Activated T-cell treated with anti-CD3 and anti-CD28 coated beads, Interleukin-2, amount 50 U/mL, for 1 hour (primary cell): ENCODE data around the gene PRPS2.

ENCODE experiments used
- DNase-seq: peaks from one replicate; pipeline ENCODE4 v3.0.0-alpha.2; 2020

The PRPS2 gene

DNA sequence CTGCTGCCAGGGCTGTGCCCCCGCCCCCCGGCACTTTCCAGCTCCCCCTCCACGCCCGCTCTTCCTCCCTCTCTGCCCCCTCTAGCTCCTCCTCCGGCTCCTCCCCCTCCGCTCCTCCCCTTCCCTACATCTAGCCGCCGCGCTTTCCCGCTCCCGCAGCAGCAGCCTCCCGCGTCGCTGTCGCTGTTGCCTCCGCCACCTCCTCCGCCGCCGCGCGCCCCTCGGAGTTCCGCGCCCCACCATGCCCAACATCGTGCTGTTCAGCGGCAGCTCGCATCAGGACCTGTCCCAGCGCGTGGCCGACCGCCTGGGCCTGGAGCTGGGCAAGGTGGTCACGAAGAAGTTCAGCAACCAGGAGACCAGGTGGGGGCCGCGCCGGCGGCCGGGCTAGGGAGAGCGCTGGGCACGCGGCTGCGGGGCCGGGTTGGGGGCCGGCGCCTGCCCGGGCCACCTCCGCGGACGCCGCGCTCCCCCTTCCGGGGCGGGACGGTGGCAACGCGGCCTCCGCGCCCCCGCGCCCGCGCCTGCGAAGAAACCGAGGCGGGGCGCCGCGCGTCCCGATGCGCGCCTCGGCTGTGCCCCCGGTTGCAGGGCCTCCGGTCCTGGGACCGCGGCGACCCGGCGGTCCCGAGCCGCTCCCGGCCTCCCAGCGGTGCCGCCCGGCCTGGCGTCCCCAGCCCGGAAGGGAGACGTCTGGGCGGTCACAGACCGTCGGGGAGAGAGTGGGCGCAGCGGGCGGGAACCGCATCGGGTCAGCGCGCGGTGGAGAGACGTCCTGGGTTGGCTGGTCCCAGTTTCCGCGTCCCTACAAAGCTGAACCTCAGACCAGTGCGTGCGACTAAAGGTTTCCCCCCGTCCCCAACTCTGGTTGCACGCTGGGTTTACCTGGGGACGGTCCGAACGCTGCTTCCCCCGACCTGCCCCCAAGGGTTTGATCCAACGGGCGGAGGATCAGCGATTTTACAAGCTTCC lies at the start of gene PRPS2:
PRPS2 (plus strand) TSS at position 156 of the 972 bp plus-strand sequence; CDS start at position 242, 86 bp downstream.
- peak; percentile 73 for DNase-seq

DNA sequence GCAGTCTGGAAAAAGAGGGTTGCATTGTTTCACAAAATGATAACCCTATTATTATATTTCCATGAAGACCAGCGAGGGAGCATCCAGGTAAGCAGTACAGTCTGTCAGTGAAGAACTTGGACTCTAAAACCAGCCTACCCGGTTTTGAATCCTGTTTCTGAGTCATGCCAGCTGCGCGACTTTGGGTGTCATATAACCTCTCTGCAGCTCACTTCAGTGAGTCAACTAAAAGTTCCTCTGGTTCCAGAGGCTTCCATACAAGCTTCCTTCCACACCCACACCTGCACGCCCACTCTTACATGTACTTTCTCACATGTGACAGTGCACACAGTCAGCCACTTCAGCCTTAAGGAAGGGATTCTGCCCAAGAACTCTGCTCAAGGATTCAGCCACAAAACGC lies 49.8 kb upstream of the PRPS2 start:
- DNase-seq, result no peak

DNA sequence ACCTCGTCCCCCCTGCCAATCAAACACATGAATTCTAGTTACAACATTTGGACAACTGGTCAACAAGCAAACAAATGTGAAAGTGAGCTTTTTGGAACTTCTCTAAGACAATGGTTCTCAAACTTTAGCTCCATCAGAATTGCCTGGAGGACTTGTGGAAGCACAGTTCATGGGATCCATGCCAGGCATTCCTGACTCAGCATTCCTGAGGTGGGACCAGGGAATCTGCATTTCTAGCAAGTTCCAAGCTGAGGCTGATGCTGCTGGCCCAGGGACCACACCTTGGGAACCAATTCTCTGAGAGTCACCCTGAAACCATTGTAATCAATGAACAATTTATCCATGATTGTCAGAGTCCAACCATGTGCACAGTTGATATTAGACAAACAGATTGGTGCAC lies 43.8 kb upstream of the PRPS2 start:
- DNase-seq, result no peak

DNA sequence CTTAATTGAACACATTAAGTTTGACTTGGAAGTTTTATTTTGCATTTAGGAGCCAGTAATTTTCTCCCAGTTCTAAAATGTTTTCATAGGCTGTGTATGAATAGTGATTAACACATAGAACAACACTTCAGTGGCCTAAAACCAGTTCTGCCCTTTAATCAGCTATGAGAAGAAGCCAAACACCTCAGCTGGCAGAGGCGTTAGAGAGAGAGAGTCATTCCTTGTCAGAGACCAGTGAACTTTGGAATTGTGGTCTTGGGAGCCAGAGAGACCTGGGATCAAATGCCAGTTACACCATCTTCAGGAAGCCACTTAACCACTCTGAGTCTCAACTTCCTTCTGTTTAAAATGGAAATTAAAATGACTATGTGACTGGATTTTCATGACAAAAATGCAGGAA lies 39.3 kb upstream of the PRPS2 start:
- DNase-seq, result no peak

DNA sequence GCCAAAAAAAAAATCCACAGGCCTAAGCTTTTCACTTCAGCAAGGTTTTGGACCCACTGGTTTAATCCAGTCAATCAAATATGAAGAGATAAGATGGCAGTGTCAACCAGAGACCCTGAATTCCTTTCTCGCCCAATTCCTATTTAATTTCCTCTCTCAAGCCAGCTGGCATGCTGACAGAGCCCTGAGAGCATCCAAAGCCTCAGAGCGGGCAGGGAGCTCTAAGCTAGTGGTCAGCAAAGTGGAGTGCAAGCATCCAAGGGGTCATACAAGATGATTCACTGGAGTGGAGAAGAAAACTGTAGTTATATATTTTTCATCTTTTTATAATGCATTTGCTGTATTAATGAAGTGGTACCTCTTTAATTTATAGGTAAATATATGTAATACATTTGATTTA lies 37.8 kb upstream of the PRPS2 start:
- no peak for DNase-seq

DNA sequence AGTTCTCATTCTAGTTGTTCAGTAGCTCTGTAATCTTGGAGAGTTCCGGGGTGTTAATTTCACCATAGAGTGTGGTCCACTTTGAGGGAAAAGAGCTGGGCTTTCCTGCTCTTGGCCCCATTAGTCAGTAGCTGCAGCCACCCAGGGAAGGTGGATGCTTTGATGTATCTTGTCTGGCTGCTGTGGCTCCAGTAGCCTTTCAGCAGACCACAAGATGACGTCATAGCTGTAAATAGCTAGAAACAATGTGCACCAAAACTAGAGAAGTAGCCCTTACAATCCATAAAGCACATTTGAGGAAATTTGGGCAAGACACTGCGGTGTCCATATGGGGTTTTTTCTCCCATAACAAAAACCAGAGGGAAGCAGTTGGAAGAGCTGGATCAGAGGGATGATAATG lies 32.9 kb upstream of the PRPS2 start:
- no peak for DNase-seq

DNA sequence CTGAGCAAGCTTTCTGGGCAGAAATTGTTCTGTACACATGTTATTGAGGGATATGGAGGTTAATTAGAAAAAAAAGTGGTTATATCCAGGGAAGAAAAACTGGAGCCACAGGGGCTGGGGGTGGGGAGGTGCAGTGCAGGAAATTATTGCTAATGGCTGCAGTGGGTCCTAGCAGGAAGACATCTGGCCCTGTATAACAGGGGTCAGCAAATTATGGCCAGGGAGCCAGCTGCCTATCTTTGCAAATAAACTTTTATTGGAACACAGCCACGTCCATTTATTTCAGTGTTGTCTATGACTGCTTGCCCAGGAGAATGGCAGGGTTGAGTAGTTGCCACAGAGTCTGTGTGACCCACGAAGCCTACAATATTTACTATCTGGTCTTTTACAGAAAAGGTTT lies 23.4 kb upstream of the PRPS2 start:
- DNase-seq, result no peak

DNA sequence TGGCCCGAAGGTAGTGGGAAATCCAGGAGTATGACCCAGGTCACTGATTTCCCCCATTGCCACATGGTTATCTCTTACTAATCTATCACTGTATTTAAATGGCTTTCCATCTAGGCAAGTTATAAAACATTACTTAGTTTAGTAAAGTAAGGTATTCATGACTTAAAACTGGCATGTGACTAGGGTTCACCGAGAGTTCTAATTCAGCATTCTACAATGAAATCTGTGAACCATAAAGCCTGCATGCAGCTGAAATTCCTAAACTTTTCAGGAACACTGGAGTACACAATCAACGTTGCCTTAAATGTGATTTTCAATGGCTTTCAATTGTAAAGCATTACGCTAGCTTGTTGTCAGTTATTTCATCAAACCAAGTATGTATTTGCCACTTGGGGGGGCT lies 22.7 kb upstream of the PRPS2 start:
- no peak for DNase-seq

DNA sequence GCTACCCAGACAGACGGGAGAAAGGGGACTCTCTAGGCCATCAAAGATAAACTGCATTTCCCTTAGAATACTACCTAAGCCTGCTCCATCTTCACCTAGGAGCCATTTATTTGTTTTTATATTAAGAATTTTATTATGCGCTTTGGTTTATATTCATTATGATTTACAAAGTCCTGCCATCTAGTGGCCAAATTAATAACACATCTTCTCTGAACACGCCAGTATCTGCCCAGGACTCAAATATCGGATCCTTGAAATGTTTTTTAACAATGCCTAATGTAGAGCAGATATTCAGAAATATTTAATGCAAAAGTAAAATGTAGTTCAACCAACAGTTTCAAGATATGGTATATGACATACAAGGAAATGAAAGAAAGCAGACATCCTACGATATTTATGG lies 20.8 kb upstream of the PRPS2 start:
- DNase-seq, result no peak

DNA sequence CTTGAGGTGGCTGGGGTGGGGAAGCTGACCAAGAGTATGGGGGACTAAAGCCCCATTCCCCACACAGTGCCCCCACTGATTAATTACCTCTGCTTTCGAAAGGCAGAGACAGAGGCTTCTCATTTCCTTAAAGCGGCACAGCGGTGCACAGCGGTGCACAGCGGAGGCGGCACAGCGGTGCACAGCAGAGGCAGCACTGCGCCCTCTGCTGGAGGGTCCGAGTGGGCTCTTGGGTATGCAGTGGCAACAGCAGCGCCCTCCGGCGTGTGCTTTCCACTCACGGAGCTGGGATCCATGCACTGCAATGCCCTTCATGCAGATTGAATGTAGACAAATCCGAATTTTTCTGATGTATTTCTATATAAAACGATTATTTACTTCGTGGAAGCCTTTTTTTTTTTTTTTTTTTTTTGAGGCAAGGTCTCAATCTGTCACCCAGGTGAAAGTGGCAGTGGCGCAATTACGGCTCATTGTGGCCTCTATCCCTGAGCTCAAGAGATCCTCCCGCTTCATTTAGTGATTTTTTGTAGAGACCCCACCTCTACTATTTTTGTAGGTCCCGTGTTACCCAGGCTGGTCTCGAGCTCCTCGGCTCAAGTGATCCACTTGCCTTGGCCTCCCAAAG lies 19.7 kb upstream of the PRPS2 start:
- DNase-seq, result peak; percentile 68

DNA sequence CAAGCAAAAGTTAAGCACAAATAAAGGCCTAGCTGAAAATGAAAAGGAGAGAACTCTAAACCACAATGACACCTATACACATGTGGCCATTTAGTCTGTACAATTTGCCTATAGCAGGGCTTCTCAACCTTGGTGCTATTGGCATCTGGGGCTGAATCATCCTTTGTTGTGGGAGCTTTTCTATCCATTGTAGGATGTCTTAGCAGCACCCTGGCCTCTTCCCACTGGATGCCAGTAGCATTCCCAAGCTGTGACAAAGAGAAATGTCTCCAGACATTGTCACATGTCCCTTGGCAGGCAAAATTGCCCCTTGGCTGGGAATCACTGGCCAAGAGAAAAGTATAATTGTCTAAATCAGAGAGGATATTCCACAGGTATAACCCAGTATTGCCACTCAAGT lies 13.5 kb upstream of the PRPS2 start:
- no peak for DNase-seq

DNA sequence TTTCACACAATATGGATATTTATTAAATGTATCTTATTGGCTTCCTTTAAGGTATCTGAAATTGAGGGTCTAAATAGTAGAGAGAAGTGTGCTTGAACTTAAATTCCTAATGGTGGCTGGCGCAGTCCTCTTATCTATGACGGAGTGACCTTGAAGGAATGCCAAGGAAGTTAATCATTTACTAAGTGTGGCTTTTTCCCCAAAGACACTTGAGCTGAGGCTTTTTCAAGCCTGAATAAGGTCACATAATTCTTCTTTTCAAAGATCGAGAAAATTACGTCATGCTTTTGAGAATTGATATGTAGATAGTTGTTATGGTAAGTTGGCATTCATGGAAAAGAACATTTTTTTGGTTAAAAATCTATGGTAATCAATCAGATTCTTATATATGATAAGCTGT lies 11.7 kb upstream of the PRPS2 start:
- DNase-seq, result no peak

DNA sequence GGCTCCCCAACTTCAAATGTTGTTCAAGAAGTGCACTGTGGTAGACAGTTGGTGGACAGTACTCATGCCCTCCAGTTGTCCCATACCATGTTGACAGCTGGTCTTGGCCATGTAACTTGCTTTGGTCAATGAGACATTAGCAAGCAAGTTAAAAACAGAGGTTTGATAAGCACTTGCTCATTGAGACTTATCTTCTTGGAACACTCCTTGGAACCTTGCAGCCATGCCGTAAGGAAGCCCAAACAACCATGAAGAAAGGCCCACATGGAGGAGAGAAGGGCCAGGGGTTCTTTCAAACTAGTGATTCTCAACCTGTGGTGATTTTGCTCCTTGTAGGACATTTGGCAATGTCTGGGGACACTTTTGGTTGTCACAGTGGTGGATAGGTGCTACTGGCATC lies 2.6 kb upstream of the PRPS2 start:
- no peak for DNase-seq

DNA sequence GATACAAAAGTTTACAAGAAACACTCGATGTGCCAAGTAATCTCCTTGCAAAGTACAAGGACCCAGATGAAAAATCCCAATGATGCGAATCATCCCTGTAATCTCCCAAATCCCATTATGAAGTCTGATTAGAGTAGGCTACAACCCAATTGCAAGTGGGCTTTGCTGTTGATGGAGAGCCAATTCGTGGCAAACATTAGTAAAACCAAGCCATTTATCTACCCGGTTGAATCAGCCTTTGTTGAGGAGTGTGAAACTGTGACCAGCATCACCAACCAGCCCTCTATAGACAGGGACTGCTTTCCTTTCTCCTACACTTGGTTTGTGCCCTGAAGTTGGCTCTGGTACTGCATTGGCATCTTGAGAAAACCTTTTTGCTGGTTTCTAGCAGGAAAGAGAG lies 1.2 kb upstream of the PRPS2 start:
- DNase-seq, result no peak

DNA sequence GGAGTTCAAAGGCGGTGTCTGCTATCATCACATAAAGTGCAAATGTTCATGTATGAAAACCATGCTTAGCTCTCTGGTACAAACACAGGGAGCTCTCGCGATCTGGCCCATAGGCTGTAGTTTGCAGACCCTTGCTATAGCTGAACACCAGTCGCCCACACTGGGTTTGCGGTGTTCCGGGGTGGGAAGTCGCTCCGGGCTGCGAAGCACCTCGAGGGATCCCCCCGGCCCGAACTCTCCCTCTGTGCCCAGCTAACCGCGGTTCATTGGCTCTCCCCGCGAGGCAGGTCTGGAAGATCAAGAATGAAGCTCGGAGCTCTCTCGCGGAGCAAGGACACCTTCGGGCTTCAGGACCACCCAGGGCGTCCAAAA lies 341 bp upstream of the PRPS2 start:
- no peak for DNase-seq

DNA sequence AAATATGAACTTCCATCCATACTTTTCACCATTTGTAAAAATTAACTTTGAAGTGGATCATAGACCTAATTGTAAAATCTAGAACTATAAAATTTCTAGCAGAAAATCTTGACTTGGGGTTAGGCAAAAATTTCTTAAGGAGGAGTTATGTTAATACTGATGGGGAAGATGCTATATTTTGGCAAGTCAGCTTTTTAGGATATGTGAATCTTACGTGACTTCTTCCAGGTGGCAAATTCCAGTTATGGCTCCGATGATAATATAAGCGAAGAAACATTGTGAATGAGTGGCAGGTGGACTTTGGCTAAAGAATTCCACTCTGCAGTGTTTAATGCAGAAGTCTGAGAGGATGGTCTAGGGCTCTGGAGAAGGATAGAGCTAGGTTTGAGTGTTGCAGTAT lies 1.5 kb downstream of the PRPS2 start:
- DNase-seq, result no peak

DNA sequence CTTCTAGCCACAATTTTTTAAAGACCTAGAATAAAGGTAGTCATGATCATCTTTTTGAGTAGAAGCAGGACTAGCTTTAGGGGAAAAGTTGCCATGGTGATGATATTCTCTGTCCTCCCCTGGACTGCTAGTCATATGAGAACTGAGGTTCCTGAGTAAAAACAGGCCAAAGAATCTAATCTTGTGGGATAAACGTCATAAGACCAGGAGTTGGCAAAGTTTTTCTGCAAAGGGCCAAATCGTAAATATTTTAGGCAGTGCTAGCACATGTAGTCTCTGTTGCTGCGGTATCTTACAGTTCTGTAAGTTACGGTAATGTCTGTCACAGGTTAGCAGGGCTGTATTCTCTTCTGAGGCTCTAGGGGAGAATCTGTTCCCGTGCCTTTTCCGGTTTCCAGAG lies 3.4 kb downstream of the PRPS2 start:
- no peak for DNase-seq

DNA sequence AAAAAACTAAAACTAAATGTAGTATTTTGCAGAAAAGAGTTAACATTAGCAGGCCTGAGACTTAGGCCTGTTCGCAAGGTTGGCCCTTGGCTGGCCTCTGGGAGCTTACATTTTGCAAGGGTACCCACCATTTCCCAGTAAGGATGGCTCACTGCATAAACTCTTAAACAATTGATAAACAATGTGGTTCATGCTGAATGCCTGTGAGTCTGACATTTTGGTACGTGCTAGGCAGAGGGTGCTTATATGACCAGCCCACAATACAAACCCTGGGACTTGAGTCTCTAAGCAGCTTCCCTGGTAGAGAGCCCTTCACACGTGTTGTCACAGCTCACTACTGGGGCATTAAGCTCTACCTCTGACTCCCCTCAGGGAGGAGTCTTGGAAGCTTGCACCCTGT lies 7.4 kb downstream of the PRPS2 start:
- no peak for DNase-seq

DNA sequence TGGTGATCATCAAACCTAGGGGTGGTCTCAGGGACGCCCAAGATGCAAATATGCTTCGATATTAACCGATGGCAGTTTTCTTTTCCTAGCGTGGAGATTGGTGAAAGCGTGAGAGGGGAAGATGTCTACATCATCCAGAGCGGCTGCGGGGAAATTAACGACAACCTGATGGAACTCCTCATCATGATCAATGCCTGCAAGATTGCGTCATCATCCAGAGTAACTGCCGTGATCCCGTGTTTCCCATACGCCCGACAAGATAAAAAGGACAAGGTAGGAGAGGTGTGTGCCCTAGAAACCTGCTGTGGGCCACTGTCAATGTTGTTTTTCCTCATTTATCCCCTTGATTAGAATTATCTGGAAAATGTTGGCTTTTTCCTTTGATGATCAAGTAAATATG lies 7.9 kb downstream of the PRPS2 start:
- DNase-seq, result no peak

DNA sequence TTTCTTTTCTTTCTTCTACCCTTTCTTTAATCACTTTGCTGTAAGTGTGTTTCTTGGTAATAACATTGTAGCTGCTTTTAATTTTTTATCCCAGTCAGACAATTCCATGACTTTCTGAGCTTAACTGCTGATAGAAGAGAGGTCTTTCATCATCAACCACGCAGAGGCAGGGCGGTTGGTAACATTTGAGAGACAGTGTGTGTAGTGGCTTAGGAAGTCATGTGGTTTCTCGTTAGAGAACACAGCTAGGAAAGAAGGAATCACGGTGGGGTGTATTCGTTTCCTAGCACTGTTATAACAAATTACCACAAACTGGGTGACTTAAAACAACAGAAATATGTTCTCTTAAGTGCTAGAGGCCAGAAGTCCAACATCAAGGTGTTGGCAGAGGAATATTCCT lies 11.5 kb downstream of the PRPS2 start:
- DNase-seq, result no peak

DNA sequence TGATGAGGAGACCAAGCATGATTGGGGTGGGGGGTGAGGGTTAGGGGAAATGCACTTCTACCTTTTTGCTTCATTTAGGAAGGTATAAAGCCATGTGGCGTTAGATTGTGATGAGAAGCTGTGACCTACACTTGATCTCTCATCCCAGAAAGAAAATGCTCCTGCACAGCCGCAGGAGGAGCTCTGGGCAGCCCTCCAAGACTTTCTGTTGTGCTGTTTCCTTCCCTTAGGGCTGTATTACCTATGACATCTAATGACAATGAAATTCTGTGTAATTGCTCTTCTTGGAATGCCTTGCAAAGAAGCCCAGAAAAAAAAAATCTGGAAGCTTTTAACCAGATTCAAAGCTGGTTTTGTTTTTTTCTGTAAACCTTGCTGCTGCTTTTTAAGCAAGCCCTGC lies 13.4 kb downstream of the PRPS2 start:
- no peak for DNase-seq

DNA sequence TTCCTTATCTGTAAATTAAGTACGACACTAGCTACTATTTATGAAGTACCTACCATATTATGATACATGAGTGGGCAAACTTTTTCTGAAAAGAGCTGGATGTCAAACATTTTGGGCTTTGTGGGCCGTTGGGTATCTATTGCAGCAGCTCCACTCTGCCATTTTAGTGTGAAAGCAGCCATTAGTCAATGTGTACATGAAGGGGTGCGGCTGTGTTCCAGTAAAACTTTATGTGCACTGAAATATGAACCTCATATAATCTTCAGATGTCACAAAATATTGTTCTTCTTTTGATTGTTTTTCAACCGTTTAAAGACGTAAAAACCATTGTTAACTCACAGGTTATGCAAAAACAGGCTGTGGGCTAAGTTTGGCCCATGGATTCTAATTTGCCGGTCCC lies 14.1 kb downstream of the PRPS2 start:
- no peak for DNase-seq

DNA sequence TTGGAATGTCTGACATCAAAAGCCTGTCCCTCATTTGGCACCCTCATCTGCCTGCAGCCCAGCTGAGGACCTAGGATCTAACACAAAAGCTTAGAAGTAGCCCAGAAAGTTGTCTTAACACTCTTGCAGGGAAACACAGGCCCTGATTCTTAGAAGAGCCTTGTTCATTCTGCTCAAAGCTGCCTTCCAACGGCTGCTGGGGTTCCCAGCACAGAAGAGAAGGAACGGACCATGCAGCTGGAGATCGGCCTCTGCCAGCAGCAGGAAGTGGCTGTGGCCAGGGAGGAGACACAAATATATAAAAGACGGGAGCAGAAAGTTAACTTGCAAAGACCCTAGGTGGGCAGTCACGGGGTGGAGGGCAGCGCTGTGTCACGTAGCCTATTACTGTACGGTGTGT lies 20.4 kb downstream of the PRPS2 start:
- DNase-seq, result no peak

DNA sequence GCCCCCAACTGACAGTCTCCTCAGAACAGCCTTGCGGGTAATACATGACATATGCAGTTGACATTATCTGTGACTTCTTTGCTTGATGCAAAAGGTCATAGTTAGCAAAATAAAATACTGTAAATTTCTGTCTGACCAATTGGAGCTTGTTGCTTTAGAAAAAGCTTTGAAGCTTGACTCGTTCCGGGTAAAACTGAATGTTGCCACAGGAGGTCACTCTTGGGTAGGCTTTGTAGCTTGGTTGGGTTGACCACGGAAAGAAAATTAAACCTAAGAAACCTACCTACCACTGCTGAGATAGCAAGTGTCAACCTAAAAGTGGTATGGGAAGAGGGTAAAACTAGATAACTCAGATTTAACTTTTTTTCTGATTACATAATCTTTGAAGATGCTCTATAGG lies 23.2 kb downstream of the PRPS2 start:
- DNase-seq, result no peak

DNA sequence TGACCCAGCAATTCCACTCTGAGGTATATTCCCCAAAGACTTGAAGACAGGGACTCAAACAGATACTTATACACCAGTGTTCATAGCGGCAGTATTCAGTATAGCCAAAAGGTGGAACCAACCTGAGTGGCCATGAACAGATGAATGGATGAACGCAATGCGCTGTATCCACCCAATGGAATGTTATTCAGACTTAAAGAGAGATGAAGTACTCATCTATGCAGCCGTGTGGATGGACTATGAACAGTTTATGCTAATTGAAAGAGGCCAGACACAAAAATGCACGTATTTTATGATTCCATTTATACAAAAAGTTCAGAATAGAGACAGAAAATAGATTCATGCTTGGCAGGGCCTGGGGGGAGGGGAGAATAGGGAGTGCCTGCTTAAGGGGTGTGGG lies 26.3 kb downstream of the PRPS2 start:
- DNase-seq, result no peak
